Left lung (tissue), 10 donors: ENCODE results near the gene REPS1. TPM values are rescaled to one million over a fixed set of nuclear protein-coding genes. Genes with fewer than 3 reads are reported as not detected.

ENCODE experiments used
- ATAC-seq: fragments of 200-7000 bp; cut with Tn5 transposase; one replicate; pipeline ENCODE4 v1.9.1; 2020; ENCODE audit warnings: moderate library complexity
- DNase-seq, 4 donors: peaks; one replicate each; pipeline ENCODE4 v3.0.0-alpha.2; 2013 to 2020
- H3K27ac ChIP-seq, 2 donors: fragments of 200-600 bp; sonication (generic) in 1 of 2; one replicate each; pipeline versions ENCODE4 v1.5.0 to v1.8.0; 2020 to 2021
- H3K27me3 ChIP-seq, 2 donors: fragments of 200-600 bp; sonication (generic) in 1 of 2; one replicate each; pipeline versions ENCODE4 v1.5.0 to v1.8.0; 2020 to 2021
- H3K36me3 ChIP-seq, 2 donors: fragments of 200-600 bp; sonication (generic) in 1 of 2; one replicate each; pipeline versions ENCODE4 v1.5.0 to v1.8.0; 2020 to 2021
- H3K4me1 ChIP-seq, 2 donors: fragments of 200-600 bp; one replicate each; pipeline ENCODE4 v1.8.0; 2021
- H3K4me3 ChIP-seq, 2 donors: fragments of 200-600 bp; sonication (generic) in 1 of 2; one replicate each; pipeline versions ENCODE4 v1.5.0 to v1.8.0; 2020 to 2021; ENCODE audit warnings: mild to moderate bottlenecking in 1 of 2
- H3K9me3 ChIP-seq, 2 donors: fragments of 200-600 bp; sonication (generic) in 1 of 2; one replicate each; pipeline versions ENCODE4 v1.5.0 to v1.8.0; 2020 to 2021
- CTCF ChIP-seq, 2 donors: fragments of 200-600 bp; sonication (generic) in 1 of 2; IDR thresholded peaks; one replicate each; pipeline versions ENCODE4 v1.5.0 to v1.8.0; 2021; ENCODE audit warnings: antibody characterized with exemption in 2 of 2
- intact Hi-C, 2 donors: fragments of 100-400 bp; cut with DNase I; formaldehyde crosslinking; loops; one replicate each; pipeline versions ENCODE4 v1.11.2 to v1.14.2; 2022
- polyA plus RNA-seq, 6 donors: library from polyadenylated mRNA; unstranded; fragments of 120-200 nt; gene quantifications; one replicate each; pipeline ENCODE4 v1.2.1, GENCODE V29; 2013; ENCODE audit not compliant: insufficient read length in 6 of 6
- total RNA-seq, 2 donors: library from RNA; stranded (reverse); fragmentation: NEBNext Ultra II Directional; extraction: Animal tissue kit (Norgen Biotek cat#: 25700); gene quantifications; one replicate each; pipeline ENCODE4 v1.2.1, GENCODE V29; 2021
- donor health status: DM: no; HTN: yes; CAD: no.
- donor health status: DM: no; HTN: no; CAD: no.

REPS1 gene
- total and polyA plus RNA-seq, 8 donors, result 29.3 to 83.9 (median 63.6) TPM

GRCh38 chr6:138957903-138958302, 30.1 kb downstream of the REPS1 start:
- H3K9me3 ChIP-seq, result no peaks in the 10 kb centered on the region
- peaks cover 8 to 46% of the 10 kb centered on the region in 2 donors for H3K4me1 ChIP-seq
- peak overlapping the region in 1 of 2 donors; percentile 62 for H3K27ac ChIP-seq
- no peaks in the 10 kb centered on the region for H3K27me3 ChIP-seq
- H3K4me3 ChIP-seq, result no peak overlapping the region
- ATAC-seq, result no peak
- H3K36me3 ChIP-seq, result no peaks in the 10 kb centered on the region
- no peak for DNase-seq
- intact Hi-C loops, result no loop called here
- no peak for TF ChIP-seq CTCF (IDR thresholded peaks at IDR 0.05)

- Histone ChIP-seq H3K4me3 (no peak overlapping the region), H3K27me3 (no peaks in the 10 kb centered on the region), H3K9me3 (no peaks in the 10 kb centered on the region), H3K27ac (peak overlapping the region in 1 of 2 donors; percentile 62), H3K36me3 (no peaks in the 10 kb centered on the region), H3K4me1 (peaks cover 8 to 48% of the 10 kb centered on the region in 2 donors)
- TF ChIP-seq CTCF (IDR thresholded peaks at IDR 0.05), result no peak
- DNase-seq (no peak), ATAC-seq (no peak)
- intact Hi-C loops, result no loop called here
These were observed 30.6 kb downstream of the REPS1 start for GRCh38 chr6:138957484-138957883.

- Histone ChIP-seq H3K9me3 (no peaks in the 10 kb centered on the region), H3K27me3 (no peaks in the 10 kb centered on the region), H3K4me1 (peaks cover 8 to 48% of the 10 kb centered on the region in 2 donors), H3K4me3 (no peak overlapping the region), H3K36me3 (no peaks in the 10 kb centered on the region), H3K27ac (no peak overlapping the region)
- no peak for DNase-seq
- intact Hi-C loops, result no loop called here
- no peak for ATAC-seq
- no peak for TF ChIP-seq CTCF (IDR thresholded peaks at IDR 0.05)
These were observed 31.7 kb downstream of the REPS1 start for GRCh38 chr6:138956244-138956924.

- H3K27me3 ChIP-seq, result no peaks in the 10 kb centered on the region
- H3K27ac ChIP-seq, result no peak overlapping the region
- H3K4me1 ChIP-seq, result peaks cover 8 to 48% of the 10 kb centered on the region in 2 donors
- H3K4me3 ChIP-seq, result no peak overlapping the region
- intact Hi-C loops, result no loop called here
- no peak for TF ChIP-seq CTCF (IDR thresholded peaks at IDR 0.05)
- ATAC-seq (peak; percentile 29), DNase-seq (no peak)
- H3K36me3 ChIP-seq, result no peaks in the 10 kb centered on the region
- no peaks in the 10 kb centered on the region for H3K9me3 ChIP-seq
These were observed 32.8 kb downstream of the REPS1 start for GRCh38 chr6:138955262-138955661.

- Histone ChIP-seq H3K9me3 (no peaks in the 10 kb centered on the region), H3K4me3 (no peak overlapping the region), H3K4me1 (peaks cover 8 to 54% of the 10 kb centered on the region in 2 donors), H3K27me3 (no peaks in the 10 kb centered on the region), H3K27ac (no peak overlapping the region), H3K36me3 (no peaks in the 10 kb centered on the region)
- ATAC-seq, result no peak
- no peak for TF ChIP-seq CTCF (IDR thresholded peaks at IDR 0.05)
- intact Hi-C loops, result no loop called here
- no peak for DNase-seq
These were observed 34.6 kb downstream of the REPS1 start for GRCh38 chr6:138953451-138953850.
